OCI-LY7 (cell line): Measurements from ENCODE around the gene WTIP.

Experiments used
- EZH2phosphoT487 ChIP-seq: fragments of 200-600 bp; sonication (generic); IDR thresholded peaks from 2 replicates; pipeline ENCODE4 v1.6.1; 2018; ENCODE audit warnings: low read depth, borderline replicate concordance, mild to moderate bottlenecking, mixed run types, antibody characterized with exemption, low read length, moderate library complexity, mixed read lengths
- TF ChIP-seq, protein P1 (sequence below): fragments of 200-600 bp; sonication (generic); conservative IDR thresholded peaks from 2 replicates; pipeline ENCODE4 v1.5.1; 2014; ENCODE audit warnings: mild to moderate bottlenecking, antibody characterized with exemption, low read length, moderate library complexity, mixed read lengths

DNA sequence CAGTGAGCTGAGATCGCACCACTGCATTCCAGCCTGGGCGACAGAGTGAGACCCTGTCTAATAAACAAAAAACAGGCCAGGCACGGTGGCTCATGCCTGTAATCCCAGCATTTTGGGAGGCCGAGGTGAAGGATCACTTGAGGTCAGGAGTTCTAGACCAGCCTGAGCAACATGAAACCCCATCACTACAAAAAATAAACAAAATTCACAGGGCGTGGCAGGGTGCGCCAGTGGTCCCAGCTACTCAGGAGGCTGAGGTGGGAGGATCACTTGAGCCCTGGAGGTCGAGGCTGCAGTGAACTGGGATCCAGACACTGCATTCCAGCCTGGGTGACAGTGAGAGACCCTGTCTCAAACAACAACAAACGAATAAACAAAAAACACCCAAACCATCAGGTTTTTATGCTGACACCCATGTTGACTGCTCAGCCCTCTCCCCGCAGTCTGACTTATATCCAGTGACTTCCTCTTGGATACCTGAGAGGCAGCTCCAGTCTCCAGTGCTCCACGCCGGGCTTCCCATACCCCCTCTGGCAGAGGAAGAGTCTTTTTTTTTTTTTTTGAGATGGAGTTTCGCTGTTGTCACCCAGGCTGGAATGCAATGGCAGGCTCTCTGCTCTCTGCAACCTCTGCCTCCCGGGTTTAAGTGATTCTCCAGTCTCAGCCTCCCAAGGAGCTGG, 17.7 kb downstream of the WTIP start:
- TF ChIP-seq, protein P1, sequence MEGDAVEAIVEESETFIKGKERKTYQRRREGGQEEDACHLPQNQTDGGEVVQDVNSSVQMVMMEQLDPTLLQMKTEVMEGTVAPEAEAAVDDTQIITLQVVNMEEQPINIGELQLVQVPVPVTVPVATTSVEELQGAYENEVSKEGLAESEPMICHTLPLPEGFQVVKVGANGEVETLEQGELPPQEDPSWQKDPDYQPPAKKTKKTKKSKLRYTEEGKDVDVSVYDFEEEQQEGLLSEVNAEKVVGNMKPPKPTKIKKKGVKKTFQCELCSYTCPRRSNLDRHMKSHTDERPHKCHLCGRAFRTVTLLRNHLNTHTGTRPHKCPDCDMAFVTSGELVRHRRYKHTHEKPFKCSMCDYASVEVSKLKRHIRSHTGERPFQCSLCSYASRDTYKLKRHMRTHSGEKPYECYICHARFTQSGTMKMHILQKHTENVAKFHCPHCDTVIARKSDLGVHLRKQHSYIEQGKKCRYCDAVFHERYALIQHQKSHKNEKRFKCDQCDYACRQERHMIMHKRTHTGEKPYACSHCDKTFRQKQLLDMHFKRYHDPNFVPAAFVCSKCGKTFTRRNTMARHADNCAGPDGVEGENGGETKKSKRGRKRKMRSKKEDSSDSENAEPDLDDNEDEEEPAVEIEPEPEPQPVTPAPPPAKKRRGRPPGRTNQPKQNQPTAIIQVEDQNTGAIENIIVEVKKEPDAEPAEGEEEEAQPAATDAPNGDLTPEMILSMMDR = no peak
- TF ChIP-seq EZH2phosphoT487 = no peak
